ENCODE data around the gene POMGNT1. TPM values are rescaled to one million over a fixed set of nuclear protein-coding genes. Genes with fewer than 3 reads are reported as not detected.

Gene POMGNT1
- total RNA-seq, 1 experiment from 2014 or later = 85.4 TPM

DNA sequence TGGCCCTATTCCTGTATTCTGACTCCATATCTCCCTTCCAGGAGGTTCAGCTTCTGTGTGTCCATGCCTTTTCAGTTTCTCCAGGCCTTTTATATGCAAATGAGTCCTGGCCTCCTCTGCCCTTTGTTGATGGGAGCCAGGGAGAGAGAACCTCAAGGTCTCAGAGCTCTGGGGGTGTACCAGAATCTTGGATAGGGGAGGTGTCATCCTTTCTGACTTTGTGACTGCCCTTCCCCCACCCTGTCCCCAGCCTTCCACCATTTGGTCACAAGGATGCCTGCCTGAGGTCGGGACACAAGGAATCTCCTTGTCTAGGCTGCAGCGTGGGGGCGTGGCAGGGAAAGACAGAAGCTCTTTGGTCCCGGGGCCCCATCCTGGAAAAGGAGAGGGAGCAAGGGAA lies 23.5 kb upstream of the POMGNT1 start:
- Mint-ChIP-seq H3K4me1 (ENCODE audit: insufficient read depth, unreplicated experiment) (peaks cover 17% of the 10 kb centered on the region), H3K27ac (ENCODE audit: low read depth, unreplicated experiment) (no peak overlapping the region), H3K4me3 (ENCODE audit: unreplicated experiment) (no peak overlapping the region), H3K36me3 (ENCODE audit: insufficient read depth, unreplicated experiment) (no peaks in the 10 kb centered on the region), H3K27me3 (ENCODE audit: insufficient read depth, unreplicated experiment) (no peaks in the 10 kb centered on the region), H3K9me3 (ENCODE audit: unreplicated experiment) (no peaks in the 10 kb centered on the region)
- ChIA-PET POLR2A (interaction anchor here (0.6 to 3.0 kb wide), 6 partner anchors 23 to 47 kb away, joined by 3 to 10 read pairs (median 5); partner anchors contain the start of genes POMGNT1, RAD54L and TSPAN1), CTCF (interaction anchor here (0.8 to 10.6 kb wide), 9 partner anchors 12 to 184 kb away, joined by 3 to 266 read pairs (median 4); partner anchors contain the start of gene TSPAN1)
- intact Hi-C loops (cut with micrococcal nuclease) = loop anchor here (2.0 to 5.0 kb wide), 2 partner anchors 23 to 89 kb away; partner anchors contain the start of genes PIK3R3 and POMGNT1
- TF ChIP-seq, protein P1, sequence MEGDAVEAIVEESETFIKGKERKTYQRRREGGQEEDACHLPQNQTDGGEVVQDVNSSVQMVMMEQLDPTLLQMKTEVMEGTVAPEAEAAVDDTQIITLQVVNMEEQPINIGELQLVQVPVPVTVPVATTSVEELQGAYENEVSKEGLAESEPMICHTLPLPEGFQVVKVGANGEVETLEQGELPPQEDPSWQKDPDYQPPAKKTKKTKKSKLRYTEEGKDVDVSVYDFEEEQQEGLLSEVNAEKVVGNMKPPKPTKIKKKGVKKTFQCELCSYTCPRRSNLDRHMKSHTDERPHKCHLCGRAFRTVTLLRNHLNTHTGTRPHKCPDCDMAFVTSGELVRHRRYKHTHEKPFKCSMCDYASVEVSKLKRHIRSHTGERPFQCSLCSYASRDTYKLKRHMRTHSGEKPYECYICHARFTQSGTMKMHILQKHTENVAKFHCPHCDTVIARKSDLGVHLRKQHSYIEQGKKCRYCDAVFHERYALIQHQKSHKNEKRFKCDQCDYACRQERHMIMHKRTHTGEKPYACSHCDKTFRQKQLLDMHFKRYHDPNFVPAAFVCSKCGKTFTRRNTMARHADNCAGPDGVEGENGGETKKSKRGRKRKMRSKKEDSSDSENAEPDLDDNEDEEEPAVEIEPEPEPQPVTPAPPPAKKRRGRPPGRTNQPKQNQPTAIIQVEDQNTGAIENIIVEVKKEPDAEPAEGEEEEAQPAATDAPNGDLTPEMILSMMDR (IDR thresholded peaks at IDR 0.05; ENCODE audit: unreplicated experiment) = no peak
- no TSS peak for BruUV-seq (replicated peaks)
- DNase-seq (ENCODE audit: unreplicated experiment) = no peak

DNA sequence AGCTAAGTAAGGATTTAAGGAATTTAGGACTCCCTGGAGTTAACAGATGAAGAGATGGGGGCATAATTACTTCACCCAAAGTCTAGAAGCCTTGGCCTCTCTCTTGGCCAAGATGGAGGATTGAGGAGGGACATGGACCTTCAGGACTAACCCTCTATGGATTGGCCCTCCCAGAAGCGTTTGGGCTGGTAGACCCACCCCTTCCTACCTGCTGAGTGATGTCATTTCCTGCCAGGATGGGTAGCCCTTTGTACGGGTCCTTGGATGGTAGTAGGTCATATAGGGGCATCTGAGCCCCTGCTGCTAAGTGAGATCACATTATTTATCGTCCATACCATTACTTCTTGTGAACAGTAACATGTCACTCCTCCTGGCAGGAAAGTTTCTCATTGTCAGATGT lies 22.6 kb upstream of the POMGNT1 start:
- TF ChIP-seq, protein P1 (IDR thresholded peaks at IDR 0.05; ENCODE audit: unreplicated experiment) = no peak
- CTCF ChIA-PET = interaction anchor here (0.6 to 10.6 kb wide), 3 partner anchors 18 to 183 kb away, joined by 3 to 266 read pairs (median 11); partner anchors contain the start of gene LURAP1
- H3K36me3 Mint-ChIP-seq (ENCODE audit: insufficient read depth, unreplicated experiment) = no peaks in the 10 kb centered on the region
- no peaks in the 10 kb centered on the region for H3K9me3 Mint-ChIP-seq (ENCODE audit: unreplicated experiment)
- no peaks in the 10 kb centered on the region for H3K27me3 Mint-ChIP-seq (ENCODE audit: insufficient read depth, unreplicated experiment)
- no peak overlapping the region for H3K27ac Mint-ChIP-seq (ENCODE audit: low read depth, unreplicated experiment)
- H3K4me1 Mint-ChIP-seq (ENCODE audit: insufficient read depth, unreplicated experiment) = peaks cover 17% of the 10 kb centered on the region
- BruUV-seq (replicated peaks) = no TSS peak
- no peak for DNase-seq (ENCODE audit: unreplicated experiment)
- H3K4me3 Mint-ChIP-seq (ENCODE audit: unreplicated experiment) = no peak overlapping the region
- POLR2A ChIA-PET = interaction anchor here (2.1 to 3.0 kb wide), 2 partner anchors 22 to 38 kb away, joined by 8 to 10 read pairs; partner anchors contain the start of gene POMGNT1
- intact Hi-C loops (cut with micrococcal nuclease) = loop anchor here (5.0 kb wide), 1 partner anchor 89 kb away; the partner anchor contains the start of gene PIK3R3

DNA sequence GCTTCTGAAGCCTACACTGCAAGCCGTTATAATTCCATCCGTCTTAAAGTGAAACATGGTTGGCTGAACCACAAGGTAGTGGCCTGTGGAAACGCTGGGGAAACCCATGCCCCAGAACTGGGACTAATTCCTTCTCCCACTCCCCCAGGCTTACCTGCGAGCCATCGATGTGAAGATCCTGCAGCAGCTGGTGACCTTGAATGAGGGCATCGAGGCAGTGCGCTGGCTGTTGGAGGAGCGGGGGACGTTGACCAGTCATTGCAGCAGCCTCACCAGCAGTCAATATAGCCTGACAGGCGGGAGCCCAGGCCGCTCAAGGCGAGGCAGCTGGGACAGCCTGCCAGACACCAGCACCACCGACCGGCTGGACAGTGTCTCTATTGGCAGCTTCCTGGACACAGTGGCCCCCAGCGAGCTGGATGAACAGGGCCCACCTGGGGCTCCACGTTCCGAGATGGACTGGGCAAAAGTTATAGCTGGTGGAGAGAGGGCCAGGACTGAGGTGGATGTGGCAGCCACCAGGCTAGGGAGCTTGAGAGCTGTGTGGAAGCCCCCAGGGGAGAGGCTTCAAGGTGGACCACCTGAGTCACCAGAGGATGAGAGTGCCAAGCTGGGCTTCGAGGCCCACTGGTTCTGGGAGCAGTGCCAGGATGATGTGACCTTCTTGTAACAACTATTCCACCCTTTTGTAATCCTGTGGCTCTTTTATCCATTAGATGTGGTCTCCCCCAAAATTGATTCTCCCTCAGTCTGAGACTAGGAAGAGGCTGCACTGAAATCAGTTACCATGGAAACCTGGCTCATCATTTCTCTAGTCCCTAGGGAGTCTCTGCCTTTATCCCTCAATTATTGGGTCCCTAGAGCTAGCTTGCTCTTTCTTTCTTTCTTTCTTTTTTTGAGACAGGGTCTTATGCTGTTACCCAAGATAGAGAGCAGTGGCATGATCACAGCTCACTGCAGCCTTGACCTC lies 21.6 kb upstream of the POMGNT1 start:
- no TSS peak for BruUV-seq (replicated peaks)

More for the DNA sequence above, 21.6 kb upstream of the POMGNT1 start:
- intact Hi-C loops (cut with micrococcal nuclease) = loop anchor here (5.0 kb wide), 1 partner anchor 88 kb away; the partner anchor contains the start of gene PIK3R3
- H3K27ac Mint-ChIP-seq (ENCODE audit: low read depth, unreplicated experiment) = no peak overlapping the region
- TF ChIP-seq, protein P1 (IDR thresholded peaks at IDR 0.05; ENCODE audit: unreplicated experiment) = no peak
- H3K4me1 Mint-ChIP-seq (ENCODE audit: insufficient read depth, unreplicated experiment) = peaks cover 17% of the 10 kb centered on the region
- H3K4me3 Mint-ChIP-seq (ENCODE audit: unreplicated experiment) = no peak overlapping the region
- ChIA-PET CTCF (interaction anchor here (0.6 to 10.6 kb wide), 11 partner anchors 17 to 182 kb away, joined by 3 to 266 read pairs (median 4); partner anchors contain the start of genes LURAP1 and UQCRH), POLR2A (interaction anchor here (1.3 to 4.3 kb wide), 15 partner anchors 16 to 534 kb away, joined by 3 to 57 read pairs (median 8); partner anchors contain the start of genes GPBP1L1, LRRC41, LURAP1 and NSUN4)
- no peaks in the 10 kb centered on the region for H3K27me3 Mint-ChIP-seq (ENCODE audit: insufficient read depth, unreplicated experiment)
- H3K9me3 Mint-ChIP-seq (ENCODE audit: unreplicated experiment) = no peaks in the 10 kb centered on the region
- no peaks in the 10 kb centered on the region for H3K36me3 Mint-ChIP-seq (ENCODE audit: insufficient read depth, unreplicated experiment)
- DNase-seq (ENCODE audit: unreplicated experiment) = no peak
